Left lung (tissue), 10 donors: ENCODE data around the gene IP6K3. TPM values are rescaled to one million over a fixed set of nuclear protein-coding genes. Genes with fewer than 3 reads are reported as not detected.

ENCODE experiments used
- ATAC-seq: fragments of 200-7000 bp; cut with Tn5 transposase; one replicate; pipeline ENCODE4 v1.9.1; 2020; ENCODE audit warnings: moderate library complexity
- DNase-seq, 4 donors: peaks; one replicate each; pipeline ENCODE4 v3.0.0-alpha.2; 2013 to 2020
- H3K27ac ChIP-seq, 2 donors: fragments of 200-600 bp; sonication (generic) in 1 of 2; one replicate each; pipeline versions ENCODE4 v1.5.0 to v1.8.0; 2020 to 2021
- H3K27me3 ChIP-seq, 2 donors: fragments of 200-600 bp; sonication (generic) in 1 of 2; one replicate each; pipeline versions ENCODE4 v1.5.0 to v1.8.0; 2020 to 2021
- H3K36me3 ChIP-seq, 2 donors: fragments of 200-600 bp; sonication (generic) in 1 of 2; one replicate each; pipeline versions ENCODE4 v1.5.0 to v1.8.0; 2020 to 2021
- H3K4me1 ChIP-seq, 2 donors: fragments of 200-600 bp; one replicate each; pipeline ENCODE4 v1.8.0; 2021
- H3K4me3 ChIP-seq, 2 donors: fragments of 200-600 bp; sonication (generic) in 1 of 2; one replicate each; pipeline versions ENCODE4 v1.5.0 to v1.8.0; 2020 to 2021; ENCODE audit warnings: mild to moderate bottlenecking in 1 of 2
- H3K9me3 ChIP-seq, 2 donors: fragments of 200-600 bp; sonication (generic) in 1 of 2; one replicate each; pipeline versions ENCODE4 v1.5.0 to v1.8.0; 2020 to 2021
- CTCF ChIP-seq, 2 donors: fragments of 200-600 bp; sonication (generic) in 1 of 2; IDR thresholded peaks; one replicate each; pipeline versions ENCODE4 v1.5.0 to v1.8.0; 2021; ENCODE audit warnings: antibody characterized with exemption in 2 of 2
- intact Hi-C, 2 donors: fragments of 100-400 bp; cut with DNase I; formaldehyde crosslinking; loops; one replicate each; pipeline versions ENCODE4 v1.11.2 to v1.14.2; 2022
- polyA plus RNA-seq, 6 donors: library from polyadenylated mRNA; unstranded; fragments of 120-200 nt; gene quantifications; one replicate each; pipeline ENCODE4 v1.2.1, GENCODE V29; 2013; ENCODE audit not compliant: insufficient read length in 6 of 6
- total RNA-seq, 2 donors: library from RNA; stranded (reverse); fragmentation: NEBNext Ultra II Directional; extraction: Animal tissue kit (Norgen Biotek cat#: 25700); gene quantifications; one replicate each; pipeline ENCODE4 v1.2.1, GENCODE V29; 2021
- donor health status: DM: no; HTN: yes; CAD: no.
- donor health status: DM: no; HTN: no; CAD: no.

Gene IP6K3
- total and polyA plus RNA-seq, 8 donors, result 0.87 to 5.4 (median 3.3) TPM

- Histone ChIP-seq H3K27me3 (no peaks in the 10 kb centered on the region), H3K27ac (no peak overlapping the region), H3K9me3 (no peaks in the 10 kb centered on the region), H3K4me3 (no peak overlapping the region), H3K36me3 (peaks cover 0 to 50% of the 10 kb centered on the region in 2 donors), H3K4me1 (peaks cover 14 to 54% of the 10 kb centered on the region in 2 donors)
- no peak for DNase-seq
- ATAC-seq, result no peak
- TF ChIP-seq CTCF (IDR thresholded peaks at IDR 0.05), result no peak
- intact Hi-C loops, result no loop called here
Measured at GRCh38 chr6:33699131-33699530, 47.6 kb downstream of the IP6K3 start.

GRCh38 chr6:33698494-33698893, 48.2 kb downstream of the IP6K3 start:
- H3K9me3 ChIP-seq, result no peaks in the 10 kb centered on the region
- no peak for ATAC-seq
- intact Hi-C loops, result no loop called here
- H3K4me1 ChIP-seq, result peaks cover 14 to 61% of the 10 kb centered on the region in 2 donors
- H3K4me3 ChIP-seq, result no peak overlapping the region
- DNase-seq, result no peak
- H3K27ac ChIP-seq, result no peak overlapping the region
- no peak for TF ChIP-seq CTCF (IDR thresholded peaks at IDR 0.05)
- H3K27me3 ChIP-seq, result no peaks in the 10 kb centered on the region
- peaks cover 0 to 56% of the 10 kb centered on the region in 2 donors for H3K36me3 ChIP-seq

GRCh38 chr6:33697845-33698244, 48.9 kb downstream of the IP6K3 start:
- Histone ChIP-seq H3K4me1 (peaks cover 14 to 67% of the 10 kb centered on the region in 2 donors), H3K9me3 (no peaks in the 10 kb centered on the region), H3K4me3 (no peak overlapping the region), H3K27ac (no peak overlapping the region), H3K36me3 (peaks cover 0 to 63% of the 10 kb centered on the region in 2 donors), H3K27me3 (no peaks in the 10 kb centered on the region)
- TF ChIP-seq CTCF (IDR thresholded peaks at IDR 0.05), result no peak
- DNase-seq (no peak), ATAC-seq (no peak)
- intact Hi-C loops, result no loop called here

GRCh38 chr6:33696548-33697518, 49.9 kb downstream of the IP6K3 start:
- H3K27me3 ChIP-seq, result no peaks in the 10 kb centered on the region
- no peaks in the 10 kb centered on the region for H3K9me3 ChIP-seq
- TF ChIP-seq CTCF (IDR thresholded peaks at IDR 0.05), result no peak
- intact Hi-C loops, result no loop called here
- peaks cover 0 to 73% of the 10 kb centered on the region in 2 donors for H3K36me3 ChIP-seq
- ATAC-seq (peak; percentile 17), DNase-seq (peak in 1 of 4 donors; percentile 49)
- no peak overlapping the region for H3K4me3 ChIP-seq
- peak overlapping the region; percentile 51 to 59 for H3K27ac ChIP-seq
- H3K4me1 ChIP-seq, result peaks cover 14 to 77% of the 10 kb centered on the region in 2 donors

- intact Hi-C loops, result no loop called here
- H3K4me3 ChIP-seq, result no peak overlapping the region
- TF ChIP-seq CTCF (IDR thresholded peaks at IDR 0.05), result no peak
- no peaks in the 10 kb centered on the region for H3K9me3 ChIP-seq
- DNase-seq (no peak), ATAC-seq (no peak)
- peaks cover 0 to 80% of the 10 kb centered on the region in 2 donors for H3K36me3 ChIP-seq
- H3K4me1 ChIP-seq, result peaks cover 14 to 80% of the 10 kb centered on the region in 2 donors
- no peaks in the 10 kb centered on the region for H3K27me3 ChIP-seq
- H3K27ac ChIP-seq, result peak overlapping the region in 1 of 2 donors; percentile 59
Measured at GRCh38 chr6:33696076-33696475, 50.6 kb downstream of the IP6K3 start.
